ENCODE results near the gene KCND3. TPM values are rescaled to one million over a fixed set of nuclear protein-coding genes. Genes with fewer than 3 reads are reported as not detected.

The KCND3 gene
- total RNA-seq, 1 donor = 0.09 TPM

- H3K4me3 ChIP-seq (ENCODE audit: low read depth, low read length) = peak overlapping the region; percentile 48
- no peak for DNase-seq (ENCODE audit: low read depth)
- no peak for TF ChIP-seq CTCF (IDR thresholded peaks at IDR 0.05; ENCODE audit: insufficient read depth, low read length)
Observed at GRCh38 chr1:111990026-111990877, 784 bp upstream of the KCND3 start.

DNA sequence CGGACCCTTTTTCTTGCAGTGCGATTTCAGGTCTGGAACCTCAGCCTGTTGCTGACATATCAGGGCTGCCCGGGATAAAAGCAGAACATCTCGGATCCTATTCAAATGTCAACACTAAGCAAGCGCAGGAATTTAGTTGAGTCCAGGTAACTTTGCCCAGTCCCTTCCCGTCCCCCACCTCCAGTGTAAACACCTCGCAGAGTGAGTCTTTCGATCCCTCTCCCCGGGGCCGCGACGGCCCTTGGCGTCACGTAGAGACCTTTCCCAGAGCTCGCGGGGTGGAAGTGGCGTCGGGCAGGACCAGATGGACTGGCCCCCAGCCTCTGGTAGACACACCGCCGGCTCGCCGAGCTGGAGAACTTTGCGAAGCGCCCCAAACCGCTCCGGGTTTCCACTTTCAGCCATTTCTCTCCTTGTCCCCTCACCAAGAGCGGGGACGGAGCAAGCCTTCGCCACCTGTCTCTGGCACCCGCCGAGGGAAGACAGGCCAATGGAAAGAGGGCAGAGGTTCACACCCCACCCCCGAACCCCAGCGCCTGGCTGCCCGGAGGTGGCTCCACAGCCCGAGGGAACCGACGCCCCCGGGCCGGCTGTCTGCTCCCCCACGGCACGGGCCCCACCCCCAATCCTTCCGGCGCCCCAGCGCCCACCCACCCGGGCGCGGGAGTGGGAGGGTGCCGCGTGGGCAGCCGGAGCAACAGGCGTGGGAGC, 570 bp downstream of the KCND3 start:
- no peak for DNase-seq (ENCODE audit: low read depth)
- peak overlapping the region; percentile 45 for H3K4me3 ChIP-seq (ENCODE audit: low read depth, low read length)
- TF ChIP-seq CTCF (IDR thresholded peaks at IDR 0.05; ENCODE audit: insufficient read depth, low read length) = no peak

DNA sequence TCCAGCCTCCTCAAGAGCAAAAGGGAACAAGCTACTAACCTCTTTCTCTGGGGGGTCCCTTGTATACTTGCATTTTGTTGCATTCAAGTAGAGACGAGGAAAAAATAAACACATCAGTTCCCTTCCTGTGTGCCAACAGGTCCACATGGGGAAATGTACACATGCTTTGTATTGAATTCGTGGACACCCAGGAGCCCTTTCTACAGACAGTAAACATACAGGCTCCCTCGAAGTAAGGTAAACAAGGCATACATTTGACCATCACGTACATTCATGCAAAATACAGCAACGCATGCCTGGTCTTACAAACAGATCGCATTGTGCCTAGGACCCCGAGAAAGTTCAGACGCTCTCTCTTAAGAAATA, 1.1 kb downstream of the KCND3 start:
- TF ChIP-seq CTCF (IDR thresholded peaks at IDR 0.05; ENCODE audit: insufficient read depth, low read length) = no peak
- no peak for DNase-seq (ENCODE audit: low read depth)
- no peak overlapping the region for H3K4me3 ChIP-seq (ENCODE audit: low read depth, low read length)

DNA sequence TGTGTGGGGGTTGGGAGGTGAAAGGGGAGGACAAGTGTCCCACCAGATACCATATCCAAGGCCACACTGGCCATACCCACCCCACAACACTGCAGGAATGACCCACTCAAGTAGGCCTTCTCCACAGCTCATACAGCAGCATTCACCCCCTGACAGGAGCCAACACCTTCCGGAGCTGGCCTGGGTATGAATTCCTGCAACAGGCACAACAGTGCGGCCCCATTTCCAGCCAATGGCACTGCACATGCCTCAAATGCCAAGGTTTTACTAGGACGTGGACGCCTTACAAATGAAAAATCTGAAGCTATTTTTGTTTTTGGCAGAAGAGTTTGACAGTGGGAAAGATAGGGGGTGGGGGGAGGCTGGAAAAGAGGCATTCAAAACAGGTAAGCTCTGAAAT, 2.0 kb downstream of the KCND3 start:
- TF ChIP-seq CTCF (IDR thresholded peaks at IDR 0.05; ENCODE audit: insufficient read depth, low read length) = no peak
- no peak overlapping the region for H3K4me3 ChIP-seq (ENCODE audit: low read depth, low read length)

DNA sequence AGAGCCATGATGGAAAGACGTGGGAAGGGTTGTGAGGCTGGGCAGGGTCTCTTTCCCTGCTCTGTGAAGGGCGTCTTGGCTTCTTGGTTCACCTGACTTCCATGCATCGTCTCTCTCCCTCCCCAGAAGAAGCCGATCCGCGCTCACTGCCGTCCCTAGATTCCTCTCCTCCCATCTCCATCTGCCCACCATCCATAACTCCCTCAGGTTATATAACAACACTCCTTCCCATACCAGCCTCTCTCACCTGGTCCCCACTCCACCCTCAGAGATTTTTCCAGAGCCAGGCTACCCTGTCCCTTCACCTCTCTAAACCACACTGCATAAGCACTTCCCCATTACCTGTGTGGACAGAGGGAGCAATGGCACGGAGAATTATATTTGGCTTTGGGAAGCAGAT, 6.0 kb downstream of the KCND3 start:
- no peak for DNase-seq (ENCODE audit: low read depth)
- TF ChIP-seq CTCF (IDR thresholded peaks at IDR 0.05; ENCODE audit: insufficient read depth, low read length) = no peak
- no peak overlapping the region for H3K4me3 ChIP-seq (ENCODE audit: low read depth, low read length)

More for the DNA sequence above, 2.0 kb downstream of the KCND3 start:
- DNase-seq (ENCODE audit: low read depth) = no peak

DNA sequence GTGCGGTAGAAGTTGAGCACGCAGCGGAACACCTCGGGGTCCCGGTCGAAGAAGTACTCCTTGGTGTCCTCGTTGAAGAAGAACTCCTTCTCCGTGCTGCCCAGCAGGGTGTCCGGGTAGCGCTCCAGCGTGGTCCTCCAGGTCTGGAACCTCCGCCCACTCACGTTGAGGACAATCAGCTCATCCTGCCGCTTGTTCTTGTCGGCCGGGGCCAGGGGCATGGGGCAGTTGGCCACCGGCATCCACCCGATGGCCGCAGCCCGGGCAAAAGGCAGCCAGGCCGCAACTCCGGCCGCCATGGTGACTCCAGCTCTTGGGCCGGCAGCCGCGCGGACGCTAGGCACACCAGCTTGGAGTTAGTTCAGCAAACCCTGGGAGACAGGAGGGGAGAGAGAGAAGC, 7.0 kb downstream of the KCND3 start:
- DNase-seq (ENCODE audit: low read depth) = no peak
- no peak overlapping the region for H3K4me3 ChIP-seq (ENCODE audit: low read depth, low read length)
- no peak for TF ChIP-seq CTCF (IDR thresholded peaks at IDR 0.05; ENCODE audit: insufficient read depth, low read length)
